WI38 (cell line): ENCODE measurements around the gene TADA2A.

Experiments used
- H3K4me3 ChIP-seq: 2 replicates; pipeline ENCODE4 v1.5.1; 2011; ENCODE audit warnings: low read depth, mild to moderate bottlenecking, control low read depth, low read length
- TF ChIP-seq, protein P1 (sequence below): IDR thresholded peaks from 2 replicates; pipeline ENCODE4 v1.5.1; 2012; ENCODE audit warnings: low read depth, mild to moderate bottlenecking, control low read depth, low read length

TADA2A gene, protein sequence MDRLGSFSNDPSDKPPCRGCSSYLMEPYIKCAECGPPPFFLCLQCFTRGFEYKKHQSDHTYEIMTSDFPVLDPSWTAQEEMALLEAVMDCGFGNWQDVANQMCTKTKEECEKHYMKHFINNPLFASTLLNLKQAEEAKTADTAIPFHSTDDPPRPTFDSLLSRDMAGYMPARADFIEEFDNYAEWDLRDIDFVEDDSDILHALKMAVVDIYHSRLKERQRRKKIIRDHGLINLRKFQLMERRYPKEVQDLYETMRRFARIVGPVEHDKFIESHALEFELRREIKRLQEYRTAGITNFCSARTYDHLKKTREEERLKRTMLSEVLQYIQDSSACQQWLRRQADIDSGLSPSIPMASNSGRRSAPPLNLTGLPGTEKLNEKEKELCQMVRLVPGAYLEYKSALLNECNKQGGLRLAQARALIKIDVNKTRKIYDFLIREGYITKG

GRCh38 chr17:37406635-37407461 lies at the start of gene TADA2A, which contains the start of gene ACACA:
Gene TADA2A (plus strand): TSS chr17:37406886. CDS start chr17:37411366, 4,480 bp downstream.
Gene ACACA (minus strand): TSS chr17:37406836. CDS start chr17:37406299, 537 bp downstream.
- peak within 1 kb of the TSS; percentile 86 for H3K4me3 ChIP-seq
- TF ChIP-seq, protein P1, sequence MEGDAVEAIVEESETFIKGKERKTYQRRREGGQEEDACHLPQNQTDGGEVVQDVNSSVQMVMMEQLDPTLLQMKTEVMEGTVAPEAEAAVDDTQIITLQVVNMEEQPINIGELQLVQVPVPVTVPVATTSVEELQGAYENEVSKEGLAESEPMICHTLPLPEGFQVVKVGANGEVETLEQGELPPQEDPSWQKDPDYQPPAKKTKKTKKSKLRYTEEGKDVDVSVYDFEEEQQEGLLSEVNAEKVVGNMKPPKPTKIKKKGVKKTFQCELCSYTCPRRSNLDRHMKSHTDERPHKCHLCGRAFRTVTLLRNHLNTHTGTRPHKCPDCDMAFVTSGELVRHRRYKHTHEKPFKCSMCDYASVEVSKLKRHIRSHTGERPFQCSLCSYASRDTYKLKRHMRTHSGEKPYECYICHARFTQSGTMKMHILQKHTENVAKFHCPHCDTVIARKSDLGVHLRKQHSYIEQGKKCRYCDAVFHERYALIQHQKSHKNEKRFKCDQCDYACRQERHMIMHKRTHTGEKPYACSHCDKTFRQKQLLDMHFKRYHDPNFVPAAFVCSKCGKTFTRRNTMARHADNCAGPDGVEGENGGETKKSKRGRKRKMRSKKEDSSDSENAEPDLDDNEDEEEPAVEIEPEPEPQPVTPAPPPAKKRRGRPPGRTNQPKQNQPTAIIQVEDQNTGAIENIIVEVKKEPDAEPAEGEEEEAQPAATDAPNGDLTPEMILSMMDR, result no peak

DNA sequence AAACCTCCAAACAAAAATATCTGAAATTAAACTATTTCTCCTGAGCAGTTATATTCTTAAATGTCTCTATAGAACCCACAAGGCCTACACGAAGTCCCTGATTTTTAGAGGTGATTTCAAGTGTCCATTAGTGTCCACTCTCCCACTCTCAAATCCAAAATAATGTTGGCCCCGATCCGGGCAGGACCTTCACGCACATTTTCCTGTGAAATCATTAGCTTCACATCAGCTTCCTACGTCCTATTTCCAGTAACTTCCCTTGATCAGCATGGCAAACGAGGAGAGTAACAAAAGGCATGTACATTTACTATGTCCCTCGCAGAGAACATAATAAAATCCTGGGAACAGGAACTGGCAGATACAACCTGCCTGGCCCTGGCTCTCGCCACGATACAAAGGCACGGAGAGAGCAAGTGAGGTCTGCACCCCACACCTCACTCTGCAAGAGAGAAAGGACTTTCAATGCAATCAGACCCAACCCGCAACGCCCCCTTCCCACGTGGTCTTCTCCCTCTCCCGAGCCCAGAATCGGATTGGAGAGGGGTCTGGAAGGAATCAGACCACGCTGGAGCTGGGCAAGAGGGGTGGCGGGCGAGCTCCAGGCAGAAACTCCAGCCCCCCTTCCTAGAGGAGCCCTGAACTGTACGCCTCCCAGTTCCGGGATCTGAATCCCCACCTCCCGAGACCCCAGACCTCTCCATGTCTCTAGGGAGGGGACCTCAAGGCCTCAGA lies 48.4 kb upstream of the TADA2A start:
- TF ChIP-seq, protein P1, result no peak
- peak overlapping the region; percentile 89 for H3K4me3 ChIP-seq

- TF ChIP-seq, protein P1, result no peak
- H3K4me3 ChIP-seq, result peak overlapping the region; percentile 89
Measured at GRCh38 chr17:37358830-37359681, 47.6 kb upstream of the TADA2A start.

DNA sequence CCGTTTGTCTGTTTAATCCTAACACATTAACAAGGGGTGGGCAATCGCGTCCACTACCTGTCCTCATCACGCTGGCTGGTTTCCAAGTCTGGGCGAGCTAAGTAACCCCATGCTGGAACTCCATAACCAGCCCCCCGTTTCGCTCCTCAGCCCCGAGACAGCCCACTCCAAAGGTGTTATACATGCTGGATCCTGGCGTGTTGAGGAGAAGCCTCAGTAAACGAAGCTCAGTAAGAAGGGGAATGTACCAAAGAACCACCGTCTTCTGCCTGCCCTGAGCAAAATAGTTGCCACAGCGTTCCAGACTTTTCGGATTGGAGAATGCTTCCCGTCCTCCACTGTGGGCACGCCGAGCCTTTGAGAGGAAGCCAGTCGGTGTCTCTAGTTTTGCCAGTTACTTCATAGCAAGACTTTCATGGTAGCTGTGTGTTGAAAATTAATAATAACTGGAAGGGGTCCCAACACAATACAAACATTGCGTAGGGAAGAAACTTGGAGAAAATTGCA lies 47.0 kb upstream of the TADA2A start:
- H3K4me3 ChIP-seq, result peak overlapping the region; percentile 63
- TF ChIP-seq, protein P1, result no peak

DNA sequence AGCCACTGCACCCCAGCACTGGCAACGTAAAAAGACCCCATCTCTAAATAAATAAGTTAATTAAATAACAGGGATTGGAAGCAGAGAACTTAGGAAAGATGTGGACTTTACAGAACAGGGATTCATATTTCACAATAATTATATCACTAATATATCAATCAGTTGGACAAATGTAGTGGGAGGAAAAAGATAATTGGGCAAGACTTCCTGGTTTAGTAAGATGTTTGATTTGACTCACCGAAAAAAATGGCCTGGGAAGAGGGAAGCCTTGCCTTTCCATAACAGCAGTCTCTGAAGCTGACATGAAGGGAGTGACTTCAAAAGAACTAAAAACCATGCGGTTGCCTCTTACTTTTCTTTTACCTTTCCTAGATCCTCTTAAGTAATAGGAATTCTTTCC lies 46.1 kb upstream of the TADA2A start:
- TF ChIP-seq, protein P1, result no peak
- H3K4me3 ChIP-seq, result no peak overlapping the region

- TF ChIP-seq, protein P1, result no peak
- H3K4me3 ChIP-seq, result no peak overlapping the region
Measured at GRCh38 chr17:37361543-37361942, 45.1 kb upstream of the TADA2A start.
